H1 (cell line): Measurements from ENCODE around the gene MEIOB. TPM values are rescaled to one million over a fixed set of nuclear protein-coding genes. Genes with fewer than 3 reads are reported as not detected.
A peak's percentile ranks its signal among the peaks of the same experiment; 100 is the strongest.

Experiments
- CTCF ChIA-PET: fragments of 300-600 bp; sonication (Branson Sonifier 250); formaldehyde crosslinking; loops from one replicate; lab custom pipeline; 2021; ENCODE audit not compliant: partially characterized antibody; lab: Charles Lee
- POLR2A ChIA-PET: fragments of 300-600 bp; sonication (Branson Sonifier 250); formaldehyde crosslinking; loops from one replicate; lab custom pipeline; 2021; ENCODE audit warnings: inconsistent platforms; ENCODE audit not compliant: partially characterized antibody; lab: Charles Lee
- DNase-seq, 2 experiments: peaks; one replicate each; pipeline versions ENCODE4 v3.0.0 to v3.0.0-alpha.2; 2010 to 2022; ENCODE audit warnings: low spot score in 2 of 2, low read depth in 1 of 2, mixed read lengths in 1 of 2
- FAIRE-seq: peaks from 2 replicates; lab custom pipeline; 2011; peaks lifted over from hg19 to GRCh38; lab: Jason Lieb, UNC
- H2AFZ ChIP-seq: 2 replicates; pipeline ENCODE4 v1.8.1; 2012; ENCODE audit warnings: low read length, inconsistent platforms
- H2AK5ac ChIP-seq: 2 replicates; pipeline ENCODE4 v1.6.1; 2013; ENCODE audit warnings: low read depth, low read length
- H2BK120ac ChIP-seq: replicated peaks from 2 replicates; pipeline ENCODE3; 2013; ENCODE audit warnings: low read depth, low read length, inconsistent platforms
- H2BK12ac ChIP-seq: 2 replicates; pipeline ENCODE4 v1.6.1; 2013; ENCODE audit warnings: low read depth, low read length
- H2BK15ac ChIP-seq: 2 replicates; pipeline ENCODE4 v1.6.1; 2013; ENCODE audit warnings: low read length
- H2BK20ac ChIP-seq: 2 replicates; pipeline ENCODE4 v1.6.1; 2013; ENCODE audit warnings: low read length
- H2BK5ac ChIP-seq: 2 replicates; pipeline ENCODE4 v1.6.1; 2013; ENCODE audit warnings: low read depth, low read length
- H3K14ac ChIP-seq: 2 replicates; pipeline ENCODE4 v1.6.1; 2013; ENCODE audit warnings: inconsistent platforms; ENCODE audit not compliant: insufficient read length
- H3K18ac ChIP-seq: 2 replicates; pipeline ENCODE4 v1.6.1; 2013; ENCODE audit warnings: low read length; ENCODE audit errors: extremely low read depth
- H3K23ac ChIP-seq: 2 replicates; pipeline ENCODE4 v1.6.1; 2013; ENCODE audit warnings: inconsistent platforms; ENCODE audit not compliant: insufficient read length
- H3K23me2 ChIP-seq: 2 replicates; pipeline ENCODE4 v1.6.1; 2013; ENCODE audit warnings: low read depth, low read length
- H3K27ac ChIP-seq: 2 replicates; pipeline ENCODE4 v1.6.1; 2011; ENCODE audit warnings: low read depth, low read length, inconsistent platforms
- H3K27me3 ChIP-seq, 4 experiments: replicated peaks in 1 of 4; 1 replicate in 1 of 4; 2 replicates in 3 of 4; pipeline versions ENCODE4 v1.6.1 to v1.8.1; 2011 to 2013; ENCODE audit warnings: low read length in 3 of 4, mild to moderate bottlenecking in 3 of 4, inconsistent platforms in 2 of 4, mixed read lengths in 2 of 4, moderate library complexity in 1 of 4; ENCODE audit not compliant: control insufficient read depth in 3 of 4, insufficient read depth in 3 of 4; ENCODE audit errors: extremely low read depth in 1 of 4
- H3K36me3 ChIP-seq, 4 experiments: 2 replicates each; pipeline versions ENCODE4 v1.6.1 to v1.8.1; 2011 to 2013; ENCODE audit warnings: mild to moderate bottlenecking in 4 of 4, low read length in 3 of 4, moderate library complexity in 2 of 4, control low read depth in 1 of 4, inconsistent platforms in 1 of 4; ENCODE audit not compliant: insufficient read depth in 4 of 4, control insufficient read depth in 2 of 4
- H3K4ac ChIP-seq: replicated peaks from 2 replicates; pipeline ENCODE3; 2013; ENCODE audit warnings: low read length, low read depth, mixed read lengths, inconsistent platforms; ENCODE audit not compliant: insufficient read length
- H3K4me1 ChIP-seq, 4 experiments: replicated peaks in 1 of 4; 1 replicate in 1 of 4; 2 replicates in 3 of 4; pipeline versions ENCODE4 v1.6.1 to v1.8.1; 2011 to 2013; ENCODE audit warnings: low read length in 3 of 4, inconsistent platforms in 2 of 4, mixed read lengths in 1 of 4; ENCODE audit not compliant: insufficient read depth in 4 of 4, control insufficient read depth in 3 of 4
- H3K4me2 ChIP-seq, 2 experiments: 2 replicates each; pipeline versions ENCODE4 v1.6.1 to v1.8.1; 2011 to 2013; ENCODE audit warnings: low read depth in 2 of 2, low read length in 2 of 2, control low read depth in 1 of 2, inconsistent platforms in 1 of 2, mild to moderate bottlenecking in 1 of 2; ENCODE audit not compliant: insufficient read depth in 1 of 2
- H3K4me3 ChIP-seq, 4 experiments: fragments of 200-600, 300-600 bp in 1 of 4; sonication (generic), shearing (Covaris generic), sonication (Bioruptor Twin) in 1 of 4; 2 replicates each; pipeline versions ENCODE4 v1.5.1 to v1.8.1; 2011 to 2016; ENCODE audit warnings: low read length in 4 of 4, low read depth in 3 of 4, control low read depth in 2 of 4, inconsistent platforms in 2 of 4, mild to moderate bottlenecking in 2 of 4, mixed read lengths in 1 of 4, moderate library complexity in 1 of 4; ENCODE audit not compliant: insufficient read depth in 2 of 4; ENCODE audit errors: extremely low read depth in 1 of 4
- H3K56ac ChIP-seq: replicated peaks from 2 replicates; pipeline ENCODE3; 2013; ENCODE audit warnings: low read depth, mild to moderate bottlenecking, mixed read lengths, low read length, inconsistent platforms; ENCODE audit not compliant: insufficient read length
- H3K79me1 ChIP-seq: 2 replicates; pipeline ENCODE4 v1.6.1; 2013; ENCODE audit warnings: low read depth, low read length, control low read depth
- H3K79me2 ChIP-seq, 2 experiments: 2 replicates each; pipeline versions ENCODE4 v1.6.1 to v1.8.1; 2012 to 2013; ENCODE audit warnings: low read length in 2 of 2, mild to moderate bottlenecking in 2 of 2, inconsistent platforms in 1 of 2; ENCODE audit not compliant: insufficient read depth in 2 of 2, control insufficient read depth in 1 of 2
- H3K9ac ChIP-seq, 4 experiments: replicated peaks in 1 of 4; 1 replicate in 1 of 4; 2 replicates in 3 of 4; pipeline versions ENCODE4 v1.6.1 to v1.8.1; 2011 to 2013; ENCODE audit warnings: low read depth in 3 of 4, low read length in 3 of 4, control low read depth in 2 of 4, mild to moderate bottlenecking in 2 of 4, moderate library complexity in 2 of 4, inconsistent platforms in 1 of 4; ENCODE audit errors: extremely low read depth in 1 of 4
- H3K9me3 ChIP-seq, 2 experiments: 2 replicates each; pipeline versions ENCODE4 v1.6.1 to v1.8.1; 2012 to 2013; ENCODE audit warnings: mild to moderate bottlenecking in 2 of 2, moderate library complexity in 2 of 2, control low read depth in 1 of 2, inconsistent platforms in 1 of 2, low read depth in 1 of 2, low read length in 1 of 2, mixed read lengths in 1 of 2; ENCODE audit not compliant: insufficient read depth in 2 of 2
- H4K20me1 ChIP-seq, 2 experiments: replicated peaks in 1 of 2; 2 replicates each; pipeline versions ENCODE3 to v1.8.1; 2011 to 2013; ENCODE audit warnings: inconsistent platforms in 2 of 2, low read length in 2 of 2, mild to moderate bottlenecking in 1 of 2; ENCODE audit not compliant: insufficient read depth in 2 of 2, control insufficient read depth in 1 of 2
- H4K5ac ChIP-seq: 2 replicates; pipeline ENCODE4 v1.6.1; 2013; ENCODE audit warnings: low read length, low read depth, mixed read lengths, inconsistent platforms; ENCODE audit not compliant: insufficient read length
- H4K8ac ChIP-seq: 2 replicates; pipeline ENCODE4 v1.8.0; 2013; ENCODE audit warnings: mild to moderate bottlenecking, moderate library complexity, low read length, inconsistent platforms; ENCODE audit not compliant: insufficient read depth; ENCODE audit errors: extremely low read depth
- H4K91ac ChIP-seq: replicated peaks from 2 replicates; pipeline ENCODE3; 2013; ENCODE audit warnings: low read length, mixed read lengths, inconsistent platforms; ENCODE audit not compliant: insufficient read length
- WGBS, 2 experiments: shearing (Covaris generic) in 1 of 2; methylation state at CpG; one replicate each; pipeline versions ENCODE4 v1.1.6 to v1.1.7; 2013 to 2015; ENCODE audit warnings: low lambda C conversion rate in 2 of 2, mixed read lengths in 2 of 2, inconsistent platforms in 1 of 2, low coverage in 1 of 2, missing lambda C conversion rate in 1 of 2; ENCODE audit not compliant: insufficient replicate concordance in 2 of 2, insufficient coverage in 1 of 2, insufficient read length in 1 of 2; ENCODE audit errors: extremely low coverage in 1 of 2, missing lambda C conversion rate in 1 of 2; 5-methylcytosine and 5-hydroxymethylcytosine counted together
- polyA plus RNA-seq, 7 experiments: library from polyadenylated mRNA; depleted of rRNA in 3 of 7; stranded (reverse) in 5 of 7; unstranded in 2 of 7; fragments of >200 nt in 5 of 7; fragments of 200-250 nt in 2 of 7; gene quantifications; 1 replicate in 5 of 7; 2 replicates in 1 of 7; 4 replicates in 1 of 7; pipeline versions ENCODE4 v1.2.1 to v1.2.3, GENCODE V29; 2011 to 2013; ENCODE audit warnings: missing spikeins in 2 of 7, mixed read lengths in 2 of 7
- total RNA-seq: library from RNA; stranded (reverse); fragmentation: NEBNext Ultra II Directional; extraction: Animal tissue kit (Norgen Biotek cat#: 25700); gene quantifications from 2 replicates; pipeline ENCODE4 v1.2.1, GENCODE V29; 2021

The MEIOB gene
- total and polyA plus RNA-seq, 2 of the 8 experiments (the other 6 are each of a cell fraction or from before 2014, with no cell fraction given) = 0.63 to 1.1 TPM

GRCh38 chr16:1791256-1791942 lies 80.6 kb downstream of the MEIOB start:
- FAIRE-seq (no peak), DNase-seq (no peak)
- Histone ChIP-seq H4K8ac (peak overlapping the region; percentile 25; the same call in 1 of the 2 replicates), H3K23me2 (no peaks in the 10 kb centered on the region), H3K56ac (no peak overlapping the region), H3K79me1 (peaks cover 2% of the 10 kb centered on the region), H2BK12ac (no peak overlapping the region), H3K23ac (no peak overlapping the region), H3K4ac (no peak overlapping the region), H2BK5ac (no peak overlapping the region), H3K18ac (no peak overlapping the region), H3K27me3 (no peaks in the 10 kb centered on the region), H3K36me3 (peaks cover 0 to 42% (median 2%) of the 10 kb centered on the region in 4 experiments; a peak in 4 of 8 replicates), H3K14ac (no peak overlapping the region), H2BK120ac (no peak overlapping the region), H3K9ac (no peak overlapping the region), H3K9me3 (no peaks in the 10 kb centered on the region; a peak in 1 of 4 replicates), H2AK5ac (no peak overlapping the region), H4K5ac (no peak overlapping the region), H3K4me1 (no peaks in the 10 kb centered on the region), H2AFZ (no peak overlapping the region), H3K4me2 (no peak overlapping the region), H3K79me2 (peaks cover 0 to 4% of the 10 kb centered on the region in 2 experiments; a peak in 2 of 4 replicates), H3K27ac (no peak overlapping the region), H4K91ac (no peak overlapping the region), H4K20me1 (peaks cover 6 to 7% of the 10 kb centered on the region in 2 experiments), H2BK20ac (no peak overlapping the region), H3K4me3 (no peak overlapping the region), H2BK15ac (no peak overlapping the region)
- ChIA-PET CTCF (interaction anchor here (0.8 to 1.3 kb wide), 4 partner anchors 9 to 67 kb away, joined by 3 to 5 read pairs (median 3); partner anchors contain the start of genes NUBP2 and SPSB3), POLR2A (interaction anchor here (0.6 to 4.2 kb wide), 7 partner anchors 9 to 113 kb away, joined by 3 to 26 read pairs (median 3); partner anchors contain the start of genes EME2, JPT2, MRPS34 and NME3)
- WGBS, 2 experiments = 90% methylated on average over 48 of the region's 53 CpGs; no CpG with 5 or more reads in 1 of the 2 experiments
